GM12872 (cell line): ENCODE data around the gene ZFHX3.

Experiments
- TF ChIP-seq, protein P1 (sequence below): IDR thresholded peaks from 3 replicates; pipeline ENCODE4 v1.5.1; 2011; ENCODE audit warnings: low read depth, mild to moderate bottlenecking, low read length, moderate library complexity; ENCODE audit not compliant: insufficient read depth

ZFHX3 gene

GRCh38 chr16:72815348-72816318 lies 232.3 kb downstream of the ZFHX3 start:
- TF ChIP-seq, protein P1, sequence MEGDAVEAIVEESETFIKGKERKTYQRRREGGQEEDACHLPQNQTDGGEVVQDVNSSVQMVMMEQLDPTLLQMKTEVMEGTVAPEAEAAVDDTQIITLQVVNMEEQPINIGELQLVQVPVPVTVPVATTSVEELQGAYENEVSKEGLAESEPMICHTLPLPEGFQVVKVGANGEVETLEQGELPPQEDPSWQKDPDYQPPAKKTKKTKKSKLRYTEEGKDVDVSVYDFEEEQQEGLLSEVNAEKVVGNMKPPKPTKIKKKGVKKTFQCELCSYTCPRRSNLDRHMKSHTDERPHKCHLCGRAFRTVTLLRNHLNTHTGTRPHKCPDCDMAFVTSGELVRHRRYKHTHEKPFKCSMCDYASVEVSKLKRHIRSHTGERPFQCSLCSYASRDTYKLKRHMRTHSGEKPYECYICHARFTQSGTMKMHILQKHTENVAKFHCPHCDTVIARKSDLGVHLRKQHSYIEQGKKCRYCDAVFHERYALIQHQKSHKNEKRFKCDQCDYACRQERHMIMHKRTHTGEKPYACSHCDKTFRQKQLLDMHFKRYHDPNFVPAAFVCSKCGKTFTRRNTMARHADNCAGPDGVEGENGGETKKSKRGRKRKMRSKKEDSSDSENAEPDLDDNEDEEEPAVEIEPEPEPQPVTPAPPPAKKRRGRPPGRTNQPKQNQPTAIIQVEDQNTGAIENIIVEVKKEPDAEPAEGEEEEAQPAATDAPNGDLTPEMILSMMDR, result no peak

DNA sequence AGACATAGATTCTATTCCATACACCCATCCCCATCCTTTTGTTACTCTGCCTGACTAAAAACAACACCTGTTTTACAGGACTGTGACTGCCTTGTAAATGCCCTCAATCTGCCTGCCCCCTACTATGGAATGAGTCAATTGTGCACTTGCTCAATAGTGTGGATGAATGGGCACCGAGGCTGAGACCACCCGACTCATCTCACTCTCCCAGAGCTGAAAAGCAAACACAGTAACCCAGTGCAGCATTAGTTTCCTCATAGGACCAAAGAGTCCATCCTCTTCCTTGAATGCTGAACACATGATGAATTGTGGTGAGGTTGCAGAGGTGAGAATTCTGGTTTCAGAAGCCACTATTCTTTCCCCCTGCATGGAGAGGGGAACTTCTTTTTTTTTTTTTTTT lies 233.7 kb downstream of the ZFHX3 start:
- TF ChIP-seq, protein P1, result no peak

DNA sequence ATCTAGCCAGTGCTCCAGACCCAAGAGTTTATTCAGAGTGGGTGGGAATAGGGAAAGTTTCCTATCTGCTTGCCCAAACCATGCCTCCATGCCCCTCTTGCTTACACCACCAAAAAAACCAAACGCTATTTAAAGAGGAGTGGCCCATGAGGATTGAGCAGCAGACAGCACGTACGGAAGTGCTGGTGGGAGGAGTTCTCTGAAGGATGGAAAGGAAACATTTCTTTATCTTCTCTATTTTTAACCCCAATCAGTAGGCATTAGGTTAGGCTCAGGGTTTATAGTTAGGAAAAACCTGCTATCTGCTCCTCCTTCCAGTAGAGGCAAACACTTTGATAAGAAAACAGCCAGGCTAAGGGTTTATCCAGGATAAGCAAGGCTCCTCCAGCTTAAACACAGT lies 235.3 kb downstream of the ZFHX3 start:
- TF ChIP-seq, protein P1, result no peak

DNA sequence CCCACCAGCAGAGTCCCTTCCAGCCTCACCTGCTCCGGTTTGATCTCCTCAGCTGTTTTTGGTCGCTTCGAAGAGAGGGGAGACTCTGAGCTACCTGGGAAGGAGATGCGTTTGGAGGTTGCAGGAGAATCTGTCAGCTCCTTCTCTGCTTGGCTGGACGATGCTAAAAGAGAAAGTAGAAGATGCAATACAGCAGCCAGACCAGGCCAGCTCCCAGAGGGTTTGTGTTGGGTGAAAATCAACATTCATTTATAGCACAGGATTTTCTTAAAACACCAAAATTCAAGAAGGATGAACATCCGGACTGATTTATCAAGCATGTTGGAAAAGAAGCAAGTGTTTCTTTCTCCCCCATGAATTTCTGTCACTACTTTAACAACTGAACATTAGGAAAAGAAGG lies 236.1 kb downstream of the ZFHX3 start:
- TF ChIP-seq, protein P1, result no peak

DNA sequence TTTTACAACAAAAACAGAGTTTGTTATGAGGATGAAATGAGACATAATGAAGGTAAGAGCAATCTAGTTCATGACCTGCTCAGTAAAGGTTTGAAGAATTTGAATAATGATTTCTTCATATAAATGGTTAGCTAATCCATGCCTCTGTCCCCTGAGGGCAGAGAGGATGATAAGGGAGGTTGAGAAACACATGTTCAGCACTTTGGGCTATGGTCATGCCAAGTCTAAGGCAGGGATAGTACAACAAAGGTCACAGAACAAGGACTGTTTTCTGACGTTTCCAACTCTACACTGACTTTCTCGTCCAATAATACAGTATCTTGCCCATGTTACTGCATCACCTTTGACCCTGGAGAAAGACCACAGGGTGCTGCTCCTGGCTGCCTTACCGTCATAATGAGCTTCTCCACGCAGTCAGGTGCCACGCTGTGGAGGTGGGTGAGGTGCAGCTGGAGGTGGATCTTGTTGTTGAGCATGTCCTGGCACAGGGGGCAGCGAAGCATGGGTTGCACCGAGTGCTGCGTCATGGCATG lies 236.7 kb downstream of the ZFHX3 start:
- TF ChIP-seq, protein P1, result no peak

DNA sequence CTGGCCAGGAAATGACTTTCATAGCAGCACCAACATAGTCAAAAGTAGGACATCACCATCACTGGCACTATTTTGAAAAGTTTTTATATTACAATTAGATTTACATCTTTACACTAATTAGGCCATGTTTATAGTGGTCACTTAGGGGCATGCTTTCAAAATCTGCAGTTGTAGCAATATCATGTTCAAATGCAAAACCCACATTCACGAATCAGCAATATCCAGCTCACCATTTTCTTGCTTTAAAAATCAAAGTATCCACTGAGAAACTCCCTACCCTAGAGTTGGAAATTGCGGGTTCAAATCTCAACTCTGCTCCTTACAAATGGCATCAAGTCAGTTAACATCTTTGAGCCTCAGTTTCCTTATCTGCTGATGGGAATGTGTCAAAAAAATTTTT lies 237.4 kb downstream of the ZFHX3 start:
- TF ChIP-seq, protein P1, result no peak

GRCh38 chr16:72809446-72809845 lies 238.5 kb downstream of the ZFHX3 start:
- TF ChIP-seq, protein P1, result no peak
